GM12892 (cell line): Measurements from ENCODE around the gene CD300E.

Source experiments
- POLR2A ChIP-seq: IDR thresholded peaks from 2 replicates; pipeline ENCODE4 v1.6.1; 2011; ENCODE audit warnings: low read depth, low read length, control low read depth
- POLR2AphosphoS5 ChIP-seq: IDR thresholded peaks from 2 replicates; pipeline ENCODE4 v1.6.1; 2011; ENCODE audit warnings: low read depth, low read length, control low read depth
- TAF1 ChIP-seq: IDR thresholded peaks from 2 replicates; pipeline ENCODE4 v1.6.1; 2011; ENCODE audit warnings: low read depth, mild to moderate bottlenecking, control low read depth, low read length, borderline replicate concordance

DNA sequence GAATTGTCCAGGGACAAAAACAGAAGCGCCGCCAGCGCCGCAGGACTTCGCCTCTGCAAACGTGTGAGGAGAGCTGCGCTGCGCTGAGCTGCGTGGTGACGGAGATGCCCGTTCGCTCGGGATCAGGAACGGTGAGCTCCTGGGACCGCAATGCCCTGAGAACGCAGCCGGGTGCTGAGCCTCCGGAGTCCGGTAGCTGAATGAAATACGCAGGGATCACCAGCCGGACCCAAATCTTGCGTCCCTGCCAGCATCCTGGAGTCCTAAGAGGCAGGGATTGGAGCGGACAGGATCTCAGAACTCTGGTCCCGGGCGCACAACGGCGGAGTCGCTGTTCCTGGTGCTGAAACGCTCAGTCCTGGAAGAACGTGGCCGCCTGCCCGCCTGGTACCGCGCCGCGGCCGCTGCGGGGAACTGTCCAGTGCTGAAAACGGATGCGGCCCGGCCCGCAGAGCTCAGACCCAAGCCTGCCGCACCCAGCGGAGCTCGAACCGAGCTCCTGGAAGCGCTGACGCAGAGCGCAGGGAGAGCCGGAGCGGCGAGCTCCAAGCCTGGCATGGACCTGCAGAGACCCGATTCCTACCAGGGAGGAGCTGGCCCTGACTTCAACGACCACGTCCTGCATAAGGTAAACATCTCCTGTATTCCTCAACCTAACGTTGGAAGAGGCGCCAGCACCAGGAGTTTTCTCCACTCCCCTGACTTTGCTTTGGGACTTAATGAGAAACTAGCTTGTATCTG, 47.7 kb upstream of the CD300E start:
- TF ChIP-seq POLR2A (no peak), POLR2AphosphoS5 (no peak), TAF1 (no peak)
